HG02642 (cell line): ENCODE measurements around the gene TOP2B.

Experiments used
- ATAC-seq: cut with Tn5 transposase; IDR thresholded peaks from one replicate; pipeline ENCODE4 v1.9.1; 2021; ENCODE audit warnings: mild to moderate bottlenecking; ENCODE audit not compliant: unreplicated experiment, poor library complexity

The TOP2B gene

GRCh38 chr3:25678581-25678980 is 13.9 kb upstream of the TOP2B start:
- ATAC-seq, result no peak

GRCh38 chr3:25677121-25677520 is 12.4 kb upstream of the TOP2B start:
- ATAC-seq, result no peak

GRCh38 chr3:25674670-25675069 is 10.0 kb upstream of the TOP2B start:
- ATAC-seq, result no peak

GRCh38 chr3:25673738-25674298 is 9.1 kb upstream of the TOP2B start:
- ATAC-seq, result no peak

- ATAC-seq, result peak; percentile 26
These were observed 891 bp upstream of the TOP2B start for GRCh38 chr3:25665315-25666280.

- ATAC-seq, result peak; percentile 39
These were observed 567 bp downstream of the TOP2B start for GRCh38 chr3:25663869-25664811.

- peak; percentile 10 for ATAC-seq
These were observed 1.3 kb downstream of the TOP2B start for GRCh38 chr3:25663347-25663868.

GRCh38 chr3:25662736-25663320 is 1.9 kb downstream of the TOP2B start:
- ATAC-seq, result no peak

- no peak for ATAC-seq
These were observed 2.8 kb downstream of the TOP2B start for GRCh38 chr3:25661694-25662437.

- ATAC-seq, result no peak
These were observed 5.9 kb downstream of the TOP2B start for GRCh38 chr3:25658836-25659235.

- ATAC-seq, result no peak
These were observed 7.4 kb downstream of the TOP2B start for GRCh38 chr3:25657293-25657692.

GRCh38 chr3:25655659-25656058 is 9.0 kb downstream of the TOP2B start:
- no peak for ATAC-seq

- no peak for ATAC-seq
These were observed 10.1 kb downstream of the TOP2B start for GRCh38 chr3:25654576-25654975.

GRCh38 chr3:25653322-25653721 is 11.4 kb downstream of the TOP2B start:
- no peak for ATAC-seq

GRCh38 chr3:25652921-25653320 is 11.8 kb downstream of the TOP2B start:
- no peak for ATAC-seq

GRCh38 chr3:25648925-25649830 is 15.5 kb downstream of the TOP2B start:
- ATAC-seq, result no peak

- ATAC-seq, result peak; percentile 96
These were observed 16.6 kb downstream of the TOP2B start for GRCh38 chr3:25648107-25648535.

GRCh38 chr3:25635038-25635437 is 29.7 kb downstream of the TOP2B start:
- no peak for ATAC-seq
